MG63 (cell line): ENCODE data around the gene MRPL20. TPM values are rescaled to one million over a fixed set of nuclear protein-coding genes. Genes with fewer than 3 reads are reported as not detected.
"Not testable (repeated sequence)": the region's sequence is repeated elsewhere in the genome, so short reads cannot be mapped to it uniquely, and the experiment has no call there.

Source experiments
- DNase-seq: peaks from one replicate; pipeline ENCODE4 v3.0.0-alpha.2; 2020
- H3K27me3 ChIP-seq: fragments of 250-450 bp; sonication (Bioruptor Pico); 2 replicates; pipeline ENCODE4 v1.5.1; 2020; ENCODE audit warnings: mild to moderate bottlenecking, moderate library complexity
- H3K36me3 ChIP-seq: fragments of 250-450 bp; sonication (Bioruptor Pico); 2 replicates; pipeline ENCODE4 v1.5.1; 2020; ENCODE audit warnings: mild to moderate bottlenecking, moderate library complexity
- H3K4me3 ChIP-seq: fragments of 250-450 bp; sonication (Bioruptor Pico); 2 replicates; pipeline ENCODE4 v1.5.1; 2020; ENCODE audit warnings: mild to moderate bottlenecking, moderate library complexity
- H3K9me3 ChIP-seq: fragments of 250-450 bp; sonication (Bioruptor Pico); 2 replicates; pipeline ENCODE4 v1.5.1; 2020; ENCODE audit warnings: mild to moderate bottlenecking, moderate library complexity
- total RNA-seq: library from RNA; depleted of rRNA; stranded (reverse); fragments of >200 nt; shearing (Covaris generic); gene quantifications from 2 replicates; pipeline ENCODE4 v1.2.3, GENCODE V29; 2014; ENCODE audit warnings: low replicate concordance; rRNA removed

MRPL20 gene
- 32.0 and 55.2 TPM in 2 replicates for total RNA-seq

GRCh38 chr1:1406821-1407635, at the start of gene MRPL20:
MRPL20 (minus strand) TSS chr1:1407293; CDS start chr1:1407217, 76 bp downstream.
- H3K36me3 ChIP-seq, result peaks cover 68% of the 10 kb centered on the region
- no peaks in the 10 kb centered on the region for H3K27me3 ChIP-seq
- H3K9me3 ChIP-seq, result no peaks in the 10 kb centered on the region
- DNase-seq, result peak; percentile 93
- peak within 1 kb of the TSS; percentile 100 for H3K4me3 ChIP-seq

GRCh38 chr1:1456683-1457255, 49.7 kb upstream of the MRPL20 start:
- not testable (repeated sequence) for DNase-seq, H3K27me3 ChIP-seq, H3K4me3 ChIP-seq, H3K9me3 ChIP-seq, H3K36me3 ChIP-seq

GRCh38 chr1:1455934-1456333, 48.8 kb upstream of the MRPL20 start:
- not testable (repeated sequence) for H3K9me3 ChIP-seq, H3K36me3 ChIP-seq, DNase-seq, H3K4me3 ChIP-seq, H3K27me3 ChIP-seq

GRCh38 chr1:1455366-1455884, 48.3 kb upstream of the MRPL20 start:
- no peaks in the 10 kb centered on the region for H3K36me3 ChIP-seq
- no peaks in the 10 kb centered on the region for H3K9me3 ChIP-seq
- DNase-seq, result no peak

GRCh38 chr1:1454286-1455056, 47.4 kb upstream of the MRPL20 start:
- H3K27me3 ChIP-seq, DNase-seq, H3K9me3 ChIP-seq, H3K4me3 ChIP-seq, H3K36me3 ChIP-seq: not testable (repeated sequence)

More at GRCh38 chr1:1455366-1455884, 48.3 kb upstream of the MRPL20 start:
- Histone ChIP-seq H3K4me3 (no peak overlapping the region), H3K27me3 (no peaks in the 10 kb centered on the region)

- Histone ChIP-seq H3K27me3 (no peaks in the 10 kb centered on the region), H3K9me3 (no peaks in the 10 kb centered on the region)
Measured at GRCh38 chr1:1452882-1453281, 45.8 kb upstream of the MRPL20 start.

GRCh38 chr1:1452365-1452739, 45.3 kb upstream of the MRPL20 start:
- not testable (repeated sequence) for H3K36me3 ChIP-seq, DNase-seq, H3K9me3 ChIP-seq, H3K27me3 ChIP-seq, H3K4me3 ChIP-seq

More at GRCh38 chr1:1452882-1453281, 45.8 kb upstream of the MRPL20 start:
- Histone ChIP-seq H3K36me3 (no peaks in the 10 kb centered on the region), H3K4me3 (no peak overlapping the region)
- no peak for DNase-seq

GRCh38 chr1:1451696-1452364, 44.7 kb upstream of the MRPL20 start:
- DNase-seq, result no peak
- no peaks in the 10 kb centered on the region for H3K9me3 ChIP-seq

GRCh38 chr1:1450616-1451015, 43.5 kb upstream of the MRPL20 start:
- not testable (repeated sequence) for H3K36me3 ChIP-seq, H3K9me3 ChIP-seq, DNase-seq, H3K27me3 ChIP-seq, H3K4me3 ChIP-seq

More at GRCh38 chr1:1451696-1452364, 44.7 kb upstream of the MRPL20 start:
- no peak overlapping the region for H3K4me3 ChIP-seq
- H3K36me3 ChIP-seq, result no peaks in the 10 kb centered on the region
- H3K27me3 ChIP-seq, result no peaks in the 10 kb centered on the region

- no peak within 1 kb of the TSS for H3K4me3 ChIP-seq
- no peak for DNase-seq
- H3K36me3 ChIP-seq, result no peaks in the 10 kb centered on the region
- no peaks in the 10 kb centered on the region for H3K9me3 ChIP-seq
- H3K27me3 ChIP-seq, result no peaks in the 10 kb centered on the region
Measured at GRCh38 chr1:1449099-1449739, 42.1 kb upstream of the MRPL20 start, which contains the start of gene ATAD3C. ATAD3C (plus strand) TSS chr1:1449689; CDS start chr1:1450684, 995 bp downstream.

- H3K9me3 ChIP-seq, DNase-seq, H3K27me3 ChIP-seq, H3K36me3 ChIP-seq, H3K4me3 ChIP-seq: not testable (repeated sequence)
Measured at GRCh38 chr1:1446631-1447030, 39.5 kb upstream of the MRPL20 start.

GRCh38 chr1:1442069-1442770, 35.1 kb upstream of the MRPL20 start:
- DNase-seq, result no peak
- H3K9me3 ChIP-seq, result no peaks in the 10 kb centered on the region
- H3K4me3 ChIP-seq, result no peak overlapping the region
- no peaks in the 10 kb centered on the region for H3K36me3 ChIP-seq
- H3K27me3 ChIP-seq, result no peaks in the 10 kb centered on the region

GRCh38 chr1:1441002-1441888, 34.2 kb upstream of the MRPL20 start:
- Histone ChIP-seq H3K27me3 (no peaks in the 10 kb centered on the region), H3K9me3 (no peaks in the 10 kb centered on the region), H3K36me3 (no peaks in the 10 kb centered on the region), H3K4me3 (no peak overlapping the region)
- DNase-seq, result peak; percentile 44

- DNase-seq, result no peak
- Histone ChIP-seq H3K36me3 (no peaks in the 10 kb centered on the region), H3K9me3 (no peaks in the 10 kb centered on the region), H3K27me3 (no peaks in the 10 kb centered on the region), H3K4me3 (no peak overlapping the region)
Measured at GRCh38 chr1:1440262-1441001, 33.3 kb upstream of the MRPL20 start.
